KOPT-K1 (cell line): ENCODE results near the gene SMAD3.

Source experiments
- H3K27ac ChIP-seq: fragments of 200-600 bp; sonication (generic); 2 replicates; pipeline ENCODE4 v1.5.1; 2016; ENCODE audit warnings: antibody characterized with exemption, mild to moderate bottlenecking, low read depth, low read length; ENCODE audit not compliant: poor library complexity, severe bottlenecking
- H3K36me3 ChIP-seq: fragments of 200-600 bp; sonication (generic); 2 replicates; pipeline ENCODE4 v1.5.1; 2017; ENCODE audit warnings: antibody characterized with exemption, mild to moderate bottlenecking, low read length, moderate library complexity; ENCODE audit not compliant: insufficient read depth
- H3K9me3 ChIP-seq: fragments of 200-600 bp; sonication (generic); 2 replicates; pipeline ENCODE4 v1.5.1; 2017; ENCODE audit warnings: antibody characterized with exemption, low read length, mild to moderate bottlenecking; ENCODE audit not compliant: insufficient read depth, poor library complexity, severe bottlenecking

SMAD3 gene

DNA sequence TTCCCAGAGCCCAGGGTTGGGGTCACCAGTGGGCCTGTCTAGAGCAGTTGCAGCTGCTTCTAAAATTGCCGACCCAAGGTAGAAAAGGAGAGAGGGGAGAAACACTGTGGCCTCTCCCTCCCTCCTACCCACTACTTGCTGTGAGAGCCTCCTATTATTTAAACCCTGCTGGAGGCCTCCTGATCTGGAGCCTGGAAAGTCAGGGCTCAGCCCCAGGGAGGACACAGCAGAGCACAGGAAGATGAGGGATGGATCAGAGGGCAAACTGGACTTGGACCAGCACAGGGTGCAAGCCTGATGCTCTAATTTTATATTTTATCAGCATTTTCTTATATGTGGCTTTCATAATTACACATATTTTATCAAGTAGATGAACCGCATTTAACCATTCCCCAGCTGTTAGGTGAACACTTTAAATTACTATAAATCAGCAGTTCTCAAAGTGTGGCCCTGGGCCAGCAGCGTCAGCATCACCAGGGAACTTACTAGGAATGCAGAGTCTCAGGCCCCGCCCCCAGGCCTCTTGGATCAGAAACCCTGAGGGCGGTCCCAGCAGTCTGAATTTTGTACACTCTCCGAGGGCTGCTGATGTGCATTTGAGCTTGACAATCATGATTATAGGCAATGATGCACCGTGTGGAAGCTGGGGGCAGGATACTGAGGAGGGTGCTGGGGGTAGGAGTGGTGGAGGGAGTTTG, 26.7 kb downstream of the SMAD3 start:
- Histone ChIP-seq H3K36me3 (no peaks in the 10 kb centered on the region), H3K9me3 (no peaks in the 10 kb centered on the region), H3K27ac (no peak overlapping the region)

DNA sequence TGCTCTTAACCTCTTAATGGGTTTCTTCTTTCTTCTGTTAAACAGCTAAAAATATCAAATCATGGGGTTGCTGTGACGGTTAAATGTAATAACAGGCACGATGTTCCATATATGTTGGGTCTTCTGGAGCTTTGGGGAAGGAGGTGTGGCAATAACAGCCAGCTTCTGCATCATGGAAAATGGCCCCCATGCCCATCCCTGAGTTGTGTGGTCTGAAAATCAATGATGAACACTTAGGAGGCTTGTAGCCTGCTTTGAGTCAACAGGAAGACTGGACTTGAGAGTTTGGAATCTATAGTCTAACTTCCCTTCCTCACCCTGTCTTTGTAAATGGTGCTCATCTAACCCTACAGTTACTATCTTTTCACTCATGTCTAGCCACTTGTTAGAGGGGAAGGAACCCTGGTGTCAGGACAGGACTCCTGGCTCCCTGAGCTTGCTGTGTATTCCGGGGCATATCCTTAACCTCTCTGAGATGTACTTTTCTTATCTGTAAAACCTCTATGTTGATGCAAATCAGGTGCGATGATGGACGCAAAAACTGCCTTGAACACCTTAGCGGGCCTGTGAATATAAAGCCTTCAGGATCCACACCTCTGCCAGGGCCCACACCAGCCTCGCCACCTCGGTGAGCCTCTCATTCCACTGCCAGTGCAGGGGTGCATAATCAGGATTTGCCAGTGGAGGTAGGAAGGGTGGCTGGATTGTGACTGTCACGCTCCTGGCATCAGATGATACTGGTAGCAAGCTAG, 27.5 kb downstream of the SMAD3 start:
- no peak overlapping the region for H3K27ac ChIP-seq
- H3K36me3 ChIP-seq = no peaks in the 10 kb centered on the region
- H3K9me3 ChIP-seq = no peaks in the 10 kb centered on the region

DNA sequence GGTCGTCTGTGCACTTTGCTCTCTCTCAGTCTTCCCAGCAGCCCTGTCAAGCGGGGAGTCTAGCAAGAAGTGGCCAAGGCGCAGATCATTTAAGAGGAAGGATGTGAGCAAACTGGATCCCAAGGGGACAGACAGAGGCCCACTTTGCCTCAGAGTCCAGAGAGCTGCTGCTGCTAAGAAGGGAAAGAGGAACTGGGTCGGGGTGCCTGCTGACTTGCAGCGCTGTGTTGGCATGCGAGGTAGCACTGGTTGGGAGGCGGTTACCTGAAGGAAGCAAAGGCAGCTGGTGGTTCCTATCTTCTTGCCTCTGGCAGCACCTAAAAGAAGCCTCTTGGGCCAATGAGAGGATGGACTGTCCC, 28.1 kb downstream of the SMAD3 start:
- Histone ChIP-seq H3K36me3 (no peaks in the 10 kb centered on the region), H3K9me3 (no peaks in the 10 kb centered on the region), H3K27ac (no peak overlapping the region)

DNA sequence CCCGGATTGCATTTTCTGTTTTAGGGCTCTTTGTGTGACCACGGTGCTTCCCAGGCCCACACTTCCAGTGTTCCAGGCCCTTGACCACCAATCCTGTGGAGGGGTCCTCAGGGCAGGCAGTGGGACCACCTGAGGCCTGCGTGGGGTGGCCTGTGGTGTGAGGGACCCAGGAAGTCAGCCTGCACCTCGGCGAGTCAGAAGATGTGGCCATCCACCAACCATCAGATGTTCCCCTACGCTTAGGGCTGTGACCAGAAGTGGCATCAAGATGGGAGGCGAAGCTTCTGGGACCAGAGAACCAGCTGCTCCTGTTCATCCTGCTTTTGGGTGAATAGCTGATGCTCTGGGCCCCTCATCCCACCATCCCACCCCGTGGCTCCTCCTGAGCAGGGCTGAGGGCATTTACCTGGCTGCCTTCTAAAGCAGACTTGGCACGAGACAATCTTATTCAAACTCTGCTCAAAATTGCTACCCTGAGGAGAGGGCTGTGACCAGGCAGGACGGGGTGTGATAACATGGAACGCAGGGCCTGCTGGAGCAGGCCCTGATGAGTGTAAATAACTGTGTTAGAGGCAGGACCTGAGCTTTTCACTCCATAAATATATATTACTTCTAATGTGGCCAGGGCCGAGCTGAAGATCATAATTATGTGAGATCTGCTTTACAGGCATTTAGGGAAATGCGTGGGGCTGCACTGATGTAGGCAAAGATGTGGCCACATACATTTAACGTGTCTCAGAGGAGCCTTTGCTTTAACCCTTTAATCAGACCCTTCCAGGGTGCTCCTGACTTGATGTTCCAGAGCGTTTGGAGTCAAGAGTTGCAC, 28.8 kb downstream of the SMAD3 start:
- Histone ChIP-seq H3K9me3 (no peaks in the 10 kb centered on the region), H3K27ac (no peak overlapping the region), H3K36me3 (no peaks in the 10 kb centered on the region)

DNA sequence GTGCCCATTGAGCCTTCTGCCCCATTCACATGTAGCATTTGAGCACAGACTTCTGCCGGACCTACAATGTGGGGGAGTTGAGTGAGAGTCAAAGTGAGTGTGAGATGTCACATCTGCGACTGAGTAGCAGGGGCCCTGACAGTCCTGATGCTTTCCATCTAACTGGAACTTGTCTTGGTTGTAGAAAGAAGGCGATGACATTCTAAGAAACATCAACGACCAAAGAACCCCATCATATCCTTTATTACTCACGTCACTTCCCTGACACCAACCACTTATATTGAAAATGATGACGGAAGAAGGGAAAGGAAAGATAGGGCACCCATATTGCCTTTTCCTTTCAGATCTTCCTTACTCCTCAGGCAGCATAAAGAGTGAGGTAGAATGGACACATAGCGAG, 30.5 kb downstream of the SMAD3 start:
- H3K9me3 ChIP-seq = no peaks in the 10 kb centered on the region
- H3K36me3 ChIP-seq = no peaks in the 10 kb centered on the region
- H3K27ac ChIP-seq = no peak overlapping the region

DNA sequence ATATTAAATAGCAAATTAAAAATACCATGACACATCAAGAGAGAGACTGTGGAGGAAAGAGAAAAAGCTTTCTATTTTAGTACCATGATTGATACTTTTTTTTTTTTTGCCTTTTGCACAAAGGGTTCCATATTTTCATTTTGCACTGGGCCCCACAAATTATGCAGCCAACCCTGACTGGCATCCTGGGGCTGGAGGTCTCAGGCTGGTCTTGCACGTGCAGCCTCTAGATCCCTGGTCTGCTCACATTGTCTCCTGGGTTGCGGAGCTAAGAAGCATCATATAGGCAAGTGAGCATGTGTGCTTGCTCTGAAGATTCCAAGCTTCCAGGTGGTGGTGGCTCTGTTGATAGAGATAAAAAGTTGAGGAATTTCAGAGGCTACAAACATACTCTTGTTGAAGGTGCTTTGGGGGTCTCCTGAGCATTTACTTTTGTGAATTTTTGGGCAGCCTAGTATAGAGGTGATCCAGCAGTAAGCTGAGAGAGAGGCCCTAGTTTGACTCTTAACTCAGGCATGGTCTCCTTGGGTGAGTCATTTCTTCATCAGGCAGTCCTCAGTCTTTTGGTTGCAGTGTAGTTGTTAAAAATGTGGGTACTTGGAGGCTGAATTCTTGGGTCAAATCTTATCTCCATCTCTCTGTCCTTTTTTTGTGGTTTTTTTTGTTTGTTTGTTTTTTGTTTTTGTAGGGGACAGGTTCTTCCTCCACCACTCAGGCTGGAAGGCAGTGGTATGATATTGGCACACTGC, 31.3 kb downstream of the SMAD3 start:
- H3K27ac ChIP-seq = no peak overlapping the region
- H3K9me3 ChIP-seq = no peaks in the 10 kb centered on the region
- H3K36me3 ChIP-seq = no peaks in the 10 kb centered on the region

DNA sequence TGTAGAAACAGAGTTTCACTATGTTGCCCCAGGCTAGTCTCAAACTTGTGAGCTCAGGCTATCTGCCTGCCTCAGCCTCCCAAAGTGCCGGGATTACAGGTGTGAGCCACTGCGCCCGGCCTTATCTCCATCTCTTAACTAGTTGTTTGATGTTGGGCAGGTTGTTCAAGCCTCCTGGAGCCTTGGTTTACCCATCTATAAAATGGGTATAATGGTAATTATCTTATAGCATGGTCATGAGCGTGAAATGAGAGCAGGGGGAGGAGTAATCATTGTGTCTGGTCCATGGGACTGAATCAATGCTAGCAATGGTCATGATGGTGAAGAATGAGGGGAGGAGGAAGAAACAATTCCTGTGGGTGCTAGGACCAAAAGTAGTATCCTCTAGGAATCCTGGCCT, 32.0 kb downstream of the SMAD3 start:
- H3K36me3 ChIP-seq = no peaks in the 10 kb centered on the region
- no peaks in the 10 kb centered on the region for H3K9me3 ChIP-seq
- peak overlapping the region; percentile 79 for H3K27ac ChIP-seq

DNA sequence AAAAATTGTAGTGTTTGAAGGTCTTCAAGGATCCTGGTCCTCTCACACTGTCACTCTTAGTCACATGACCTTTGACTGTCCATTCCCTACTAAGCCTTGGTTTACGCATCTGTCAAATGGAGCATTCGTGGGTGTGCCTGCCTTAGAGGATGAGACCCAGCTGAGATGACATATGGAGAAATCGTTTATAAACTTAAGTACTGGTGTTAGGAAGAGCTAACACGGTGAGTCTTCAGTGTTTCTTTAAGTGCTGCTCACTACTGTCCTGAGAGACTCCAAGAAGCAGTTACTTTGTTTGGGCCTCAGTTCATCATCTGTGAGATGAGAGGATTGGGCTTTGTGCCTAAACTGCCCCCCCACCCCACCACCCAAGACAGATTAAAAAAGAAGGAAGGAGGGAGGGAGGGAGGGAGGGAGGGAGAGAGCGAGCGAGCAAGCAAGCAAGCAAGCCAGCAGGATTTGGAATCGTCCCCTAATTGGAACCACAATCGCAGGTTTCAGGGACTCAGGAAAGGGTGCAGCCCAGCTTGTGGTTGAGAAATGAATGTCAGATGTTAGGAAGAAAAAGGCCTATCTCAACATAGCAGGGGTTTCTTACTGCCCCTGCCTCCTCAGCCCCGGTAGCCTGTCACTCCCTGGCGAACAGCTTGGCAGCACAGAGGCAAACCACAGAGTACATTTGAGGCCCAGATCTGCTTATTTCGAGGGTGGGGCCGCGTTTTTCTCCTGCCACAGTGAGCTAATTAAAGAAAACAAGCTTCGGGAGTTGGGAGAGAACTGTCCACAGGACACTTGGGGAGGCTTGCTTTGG, 32.7 kb downstream of the SMAD3 start:
- Histone ChIP-seq H3K9me3 (no peaks in the 10 kb centered on the region), H3K27ac (peak overlapping the region; percentile 79), H3K36me3 (no peaks in the 10 kb centered on the region)

DNA sequence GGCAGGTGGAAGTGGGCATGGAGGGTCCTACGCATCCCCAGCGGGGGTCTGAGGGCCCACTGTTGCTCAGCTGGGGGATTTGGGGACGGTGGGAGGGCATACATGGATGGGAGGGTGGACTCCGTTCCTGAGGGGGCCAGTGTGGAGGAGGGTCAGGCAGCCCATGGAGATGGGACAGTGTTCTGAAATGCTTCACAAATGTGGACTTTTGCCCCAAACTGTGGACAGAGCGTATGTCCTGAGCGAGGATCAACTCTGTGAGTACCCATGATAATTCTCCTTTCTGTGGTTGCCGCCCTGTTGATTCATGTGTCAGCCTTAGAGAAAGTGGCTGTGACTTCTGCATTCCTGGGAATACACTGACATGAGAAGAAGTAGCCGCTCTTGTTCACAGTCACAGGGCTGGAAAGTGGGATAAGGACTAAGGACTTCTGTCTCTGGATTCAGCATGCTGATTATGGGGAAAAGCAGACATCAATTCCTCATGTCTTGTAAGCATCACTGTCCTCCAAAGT, 33.4 kb downstream of the SMAD3 start:
- Histone ChIP-seq H3K36me3 (no peaks in the 10 kb centered on the region), H3K27ac (peak overlapping the region; percentile 79)

DNA sequence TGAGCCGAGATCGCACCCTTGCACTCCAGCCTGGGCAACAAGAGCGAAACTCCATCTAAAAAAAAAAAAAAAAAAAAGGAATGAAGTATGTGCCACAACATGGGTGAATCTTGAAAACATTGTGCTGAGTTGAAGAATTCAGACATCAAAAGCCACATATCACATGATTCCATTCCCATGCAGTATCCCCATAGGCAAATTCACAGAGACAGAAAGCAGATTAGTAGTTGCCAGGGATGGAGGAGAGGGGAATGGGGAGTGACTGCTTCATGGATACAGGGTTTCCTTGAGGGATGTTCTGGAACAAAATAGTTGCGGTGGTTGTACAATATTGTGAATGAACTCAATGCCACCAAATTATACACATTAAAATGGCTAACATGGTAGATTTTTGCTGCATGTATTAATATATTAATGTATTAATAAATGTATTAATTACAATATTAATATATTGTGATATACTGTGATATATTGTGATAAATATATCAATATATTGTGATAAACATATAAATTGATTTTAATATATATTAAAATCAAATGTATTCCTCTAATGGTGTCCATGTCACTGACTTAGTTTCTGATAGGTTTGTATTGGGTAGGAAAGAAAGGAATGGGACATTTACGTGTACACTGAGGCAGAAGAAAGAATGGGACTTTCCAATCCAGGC, 34.9 kb downstream of the SMAD3 start:
- no peaks in the 10 kb centered on the region for H3K9me3 ChIP-seq
- H3K36me3 ChIP-seq = no peaks in the 10 kb centered on the region
- H3K27ac ChIP-seq = peak overlapping the region; percentile 68

More for the DNA sequence above, 33.4 kb downstream of the SMAD3 start:
- H3K9me3 ChIP-seq = no peaks in the 10 kb centered on the region

DNA sequence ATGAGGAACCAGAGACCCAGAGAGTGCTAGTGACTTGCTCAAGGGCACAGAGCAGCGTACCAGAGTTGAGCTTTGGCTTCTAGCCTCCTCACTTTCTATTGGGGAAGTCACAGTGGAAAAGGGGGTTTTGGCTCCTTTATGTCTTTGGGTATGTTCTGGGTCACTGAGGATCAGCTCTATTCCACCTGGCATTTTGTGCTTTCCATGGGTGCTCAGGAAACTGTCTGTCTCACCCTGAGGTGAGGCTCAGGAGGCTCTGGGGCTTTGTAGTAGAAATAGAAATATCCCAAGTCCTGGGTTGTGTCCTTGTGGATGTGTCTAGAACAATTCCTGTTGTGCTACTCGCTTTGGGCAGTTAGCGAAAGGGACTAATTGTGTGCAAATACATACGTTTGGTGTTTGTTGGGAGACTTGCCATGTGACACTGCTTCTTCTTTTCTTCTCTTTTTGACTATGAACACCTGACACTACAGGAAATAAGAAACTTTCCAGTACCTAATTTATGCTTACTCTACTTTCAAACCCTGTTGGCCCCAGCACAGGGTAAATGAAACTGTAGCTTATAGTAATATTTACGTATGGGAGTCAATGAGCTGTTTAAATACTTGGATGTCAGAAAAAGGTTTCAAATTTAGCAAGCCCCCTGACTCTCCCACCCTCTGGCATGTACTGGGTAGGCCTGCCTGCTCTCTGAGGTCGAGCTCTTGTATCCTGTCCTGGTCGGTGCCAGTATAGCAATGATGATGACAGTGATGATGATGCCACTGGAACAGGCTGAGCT, 35.6 kb downstream of the SMAD3 start:
- Histone ChIP-seq H3K27ac (peak overlapping the region; percentile 68), H3K36me3 (no peaks in the 10 kb centered on the region)

DNA sequence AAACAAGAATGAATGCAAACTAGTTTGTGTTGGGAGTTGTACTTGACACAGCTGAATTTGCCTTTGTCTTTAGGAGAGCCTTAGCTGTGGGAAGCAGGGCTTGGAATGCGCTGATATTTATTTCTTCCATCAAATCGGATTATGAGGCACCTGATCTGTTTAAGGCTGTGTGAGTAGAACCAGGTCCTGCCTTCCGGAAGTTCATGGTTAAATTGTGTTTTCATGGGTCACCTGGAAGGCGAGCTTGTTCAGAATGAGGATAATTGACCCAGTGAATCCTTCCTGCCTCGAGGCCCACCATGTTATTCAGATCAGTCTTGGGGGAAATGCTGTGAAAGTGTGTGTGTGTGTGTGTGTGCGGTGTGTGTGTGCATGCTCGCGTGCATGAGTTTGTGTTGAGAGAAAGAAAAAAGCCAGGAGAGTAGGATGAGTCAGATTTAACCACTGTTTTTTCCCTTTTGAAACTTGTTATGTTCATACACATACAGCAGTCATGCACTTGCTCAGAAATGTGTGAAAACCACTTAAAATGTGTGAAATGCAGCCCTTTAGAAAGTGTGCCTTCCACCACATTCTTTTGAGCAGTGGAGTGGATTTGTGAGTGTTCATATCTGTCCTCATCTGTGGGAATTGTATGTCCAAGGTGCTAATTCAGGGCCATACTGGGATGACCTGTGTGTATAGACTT, 36.7 kb downstream of the SMAD3 start:
- no peaks in the 10 kb centered on the region for H3K36me3 ChIP-seq
- H3K27ac ChIP-seq = peak overlapping the region; percentile 68

More for the DNA sequence above, 35.6 kb downstream of the SMAD3 start:
- H3K9me3 ChIP-seq = no peaks in the 10 kb centered on the region

DNA sequence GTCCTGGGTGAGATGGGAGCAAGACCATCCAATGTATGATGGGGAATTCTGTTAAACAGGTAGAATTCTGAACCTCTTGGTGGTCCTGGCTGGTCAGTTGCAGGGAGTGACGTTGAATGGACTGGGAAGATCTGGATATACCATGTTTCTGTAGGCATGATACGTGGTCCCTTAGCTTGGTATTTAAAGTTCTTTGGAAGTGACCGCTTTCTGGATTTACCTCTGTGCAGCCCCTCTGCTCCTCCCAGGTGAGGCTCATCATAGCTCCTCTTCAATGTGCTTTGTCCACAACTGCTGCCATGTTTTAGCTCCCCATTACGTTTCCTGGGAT, 37.2 kb downstream of the SMAD3 start:
- no peaks in the 10 kb centered on the region for H3K36me3 ChIP-seq
- H3K9me3 ChIP-seq = no peaks in the 10 kb centered on the region
- peak overlapping the region; percentile 68 for H3K27ac ChIP-seq

More for the DNA sequence above, 36.7 kb downstream of the SMAD3 start:
- H3K9me3 ChIP-seq = no peaks in the 10 kb centered on the region
